ENCODE data around the gene ZCCHC24.
"Not testable (repeated sequence)": the region's sequence is repeated elsewhere in the genome, so short reads cannot be mapped to it uniquely, and the experiment has no call there.

Gene ZCCHC24

DNA sequence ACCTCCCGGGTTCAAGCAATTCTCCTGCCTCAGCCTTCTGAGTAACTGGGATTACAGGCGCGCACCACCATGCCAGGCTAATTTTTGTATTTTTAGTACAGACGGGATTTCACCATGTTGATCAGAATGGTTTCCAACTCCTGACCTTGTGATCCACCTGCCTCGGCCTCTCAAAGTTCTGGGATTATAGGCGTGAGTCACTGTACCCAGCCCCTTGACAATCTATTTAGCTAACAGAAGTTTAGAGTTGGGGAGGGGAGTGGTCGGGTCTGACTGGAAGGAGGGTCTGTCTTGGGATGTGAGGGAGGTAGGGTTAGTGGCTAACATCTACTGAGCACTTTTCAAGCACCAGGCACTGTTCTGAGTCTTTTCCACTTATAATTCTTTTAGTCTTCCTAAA is 27.0 kb upstream of the ZCCHC24 start:
- DNase-seq = no peak

DNA sequence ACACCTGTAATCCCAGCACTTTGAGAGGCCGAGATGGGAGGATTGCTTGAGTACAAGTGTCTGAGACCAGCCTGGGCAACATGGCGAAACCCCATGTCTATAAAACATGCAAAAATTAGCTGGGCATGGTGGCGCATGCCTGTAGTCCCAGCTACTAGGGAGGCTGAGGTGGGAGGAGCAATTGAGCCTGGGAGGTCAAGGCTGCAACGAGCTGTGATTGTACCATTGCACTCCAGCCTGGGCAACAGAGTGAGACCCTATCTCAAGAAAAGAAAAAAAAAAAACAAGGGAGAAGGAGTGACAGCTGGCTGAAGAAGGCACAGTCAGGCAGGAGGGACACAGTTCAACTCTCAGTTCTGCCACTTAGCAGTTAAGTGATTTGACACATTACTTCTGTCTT is 26.4 kb upstream of the ZCCHC24 start:
- no peak for DNase-seq

DNA sequence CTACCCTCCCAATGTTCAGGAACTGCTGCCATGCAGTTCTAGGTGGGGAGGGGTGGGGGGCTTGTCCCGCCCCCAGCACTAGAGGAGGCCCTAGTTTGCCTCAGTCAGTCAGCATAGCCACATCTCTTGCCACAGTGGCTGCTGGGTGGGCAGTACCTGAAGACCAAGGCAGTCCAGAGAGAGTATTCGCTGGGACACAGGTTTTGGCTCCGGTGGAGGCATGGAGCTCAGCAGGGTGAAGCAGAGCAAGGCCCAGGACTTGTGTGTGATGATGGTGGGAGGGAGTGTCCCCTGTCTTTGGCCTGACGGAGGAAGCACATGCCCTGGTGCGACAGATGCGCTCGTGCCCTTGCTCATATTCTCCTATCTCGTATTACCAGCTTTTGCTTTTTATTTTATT is 24.7 kb upstream of the ZCCHC24 start:
- no peak for DNase-seq

DNA sequence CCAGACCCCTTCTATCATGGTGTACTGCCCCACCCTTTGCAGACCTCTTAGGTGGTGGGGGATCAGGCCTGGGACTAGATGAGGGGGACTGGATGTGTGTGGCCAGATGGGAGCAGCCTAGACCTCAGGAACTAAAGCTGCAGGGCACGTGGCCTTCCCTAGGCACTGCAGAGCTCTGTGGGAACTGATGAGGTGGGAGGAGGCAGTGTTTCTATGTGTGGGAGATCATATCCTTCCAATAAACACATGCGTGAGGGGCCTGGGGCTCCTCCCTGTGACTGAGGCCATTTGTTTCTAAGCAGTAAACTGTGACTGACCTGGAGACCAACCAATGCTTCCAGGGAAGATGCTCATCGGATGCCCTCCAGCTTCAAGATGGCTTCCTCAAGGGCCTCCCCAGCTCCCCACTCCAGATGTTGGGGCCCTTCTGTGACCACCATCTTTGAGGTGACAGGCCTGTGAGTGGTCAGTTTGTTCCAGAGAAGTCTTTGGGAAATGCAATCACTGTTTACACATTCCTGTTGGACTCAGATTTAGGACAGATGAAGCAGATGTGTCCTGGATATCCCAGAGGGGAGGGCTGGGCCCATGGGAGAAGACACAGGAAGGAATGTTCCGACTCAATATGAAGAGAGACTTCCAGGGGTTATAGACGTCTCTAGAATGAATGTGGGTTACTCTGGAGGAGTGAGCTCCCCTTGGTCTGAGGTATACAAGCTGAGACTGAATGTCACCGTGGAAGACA is 23.6 kb upstream of the ZCCHC24 start:
- no peak for DNase-seq

DNA sequence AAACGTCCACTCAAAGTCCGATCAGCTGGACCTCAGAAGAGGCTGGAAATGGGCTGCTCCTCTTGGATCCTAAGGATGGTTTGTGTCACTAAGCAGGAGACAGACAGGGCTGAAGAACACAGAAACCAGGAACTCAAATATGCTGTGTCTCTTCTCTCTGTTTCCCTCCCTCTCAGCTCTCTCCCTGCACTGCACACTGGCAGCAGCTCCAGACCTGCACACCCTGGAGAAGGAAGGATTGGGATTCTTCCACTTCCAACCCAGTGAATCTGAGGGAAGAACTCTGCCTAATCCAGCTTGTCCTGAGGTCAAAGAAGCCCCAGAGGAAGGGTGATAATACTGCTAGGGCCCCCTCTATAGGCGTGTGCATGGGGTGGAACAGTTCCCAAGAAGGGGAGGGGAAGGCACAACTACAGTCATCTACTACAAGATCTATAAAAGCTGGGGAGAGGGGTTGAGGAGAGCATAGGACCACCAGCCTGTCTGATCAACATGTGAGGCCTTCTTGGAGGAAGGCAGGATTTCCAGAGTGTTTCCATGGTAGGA is 22.7 kb upstream of the ZCCHC24 start:
- DNase-seq = no peak

DNA sequence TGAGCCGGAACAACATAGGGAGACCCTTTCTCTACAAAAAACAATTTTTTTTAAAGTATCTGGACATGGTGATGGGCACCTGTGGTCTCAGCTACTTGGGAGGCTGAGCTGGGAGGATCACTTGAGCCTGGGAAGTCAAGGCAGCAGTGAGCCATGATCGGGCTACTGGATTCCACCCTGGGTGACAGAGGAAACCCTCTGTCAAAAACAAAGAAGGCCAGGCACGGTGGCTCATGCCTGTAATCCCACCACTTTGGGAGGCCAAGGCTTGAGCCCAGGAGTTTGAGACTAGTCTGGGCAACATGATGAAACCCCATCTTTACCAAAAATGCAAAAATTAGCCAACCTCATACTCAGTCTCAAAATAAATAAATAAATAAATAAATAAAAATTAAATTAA is 19.9 kb upstream of the ZCCHC24 start:
- DNase-seq = no peak

DNA sequence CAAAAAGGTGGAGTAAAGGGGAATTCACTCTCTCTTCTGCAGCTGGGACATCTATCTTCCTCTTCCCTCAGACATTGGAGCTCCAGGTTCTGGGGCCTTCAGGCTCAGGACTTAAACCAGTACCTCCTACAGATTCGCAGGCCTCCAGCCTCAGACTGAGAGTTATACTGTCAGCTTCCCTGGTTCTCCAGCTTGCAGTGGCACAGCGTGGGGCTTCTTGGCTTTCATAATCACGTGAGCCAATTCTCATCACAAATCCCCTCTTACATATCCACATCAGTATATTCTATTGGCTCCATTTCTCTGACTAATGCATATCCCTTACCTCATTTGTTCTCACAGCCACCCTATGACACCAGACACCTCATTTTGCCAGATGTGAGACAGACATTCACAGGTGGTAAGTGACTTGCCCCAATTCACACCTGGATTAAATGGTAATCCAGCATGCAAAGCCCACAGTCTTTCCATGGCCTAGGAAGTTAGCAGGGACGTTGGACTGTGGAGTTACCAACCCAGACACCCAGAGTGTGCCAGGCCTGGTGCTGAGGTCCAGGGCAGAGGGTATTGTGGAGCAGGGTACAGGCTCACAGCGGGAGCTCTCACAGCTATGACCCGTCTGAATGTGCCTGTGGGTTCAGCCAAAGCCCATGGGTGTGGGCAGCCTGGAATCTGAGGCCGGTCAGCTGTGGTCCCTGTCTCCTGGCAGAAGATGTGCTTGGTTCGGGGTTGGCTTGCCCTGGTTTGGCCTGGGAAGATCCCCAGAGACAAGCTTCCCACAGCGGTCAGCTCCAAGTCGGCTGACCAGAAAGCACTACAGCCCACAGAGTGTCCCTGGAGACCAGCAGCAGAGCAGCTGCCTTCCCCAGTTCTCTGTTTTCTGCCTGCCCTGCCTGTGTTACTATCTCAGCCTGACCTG is 18.4 kb upstream of the ZCCHC24 start:
- DNase-seq = no peak

DNA sequence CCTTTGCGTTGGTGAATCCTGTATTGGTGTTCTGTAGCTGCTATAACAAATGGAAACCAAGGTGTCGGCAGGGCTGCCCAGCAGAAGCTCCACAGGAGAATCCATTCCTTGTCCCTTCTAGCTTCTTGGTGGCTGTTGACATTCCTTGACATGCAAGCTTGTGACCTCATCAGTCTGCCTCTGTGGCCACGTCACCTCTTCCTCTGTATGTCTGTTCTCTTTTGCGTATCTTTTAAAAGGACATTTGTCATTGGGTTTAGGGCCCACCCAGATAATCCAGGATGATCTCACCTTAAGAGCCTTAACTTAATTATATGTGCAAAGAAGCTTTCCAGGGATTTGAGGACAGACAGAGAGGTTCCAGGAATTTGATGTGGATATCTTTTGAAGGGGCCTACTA is 15.3 kb upstream of the ZCCHC24 start:
- DNase-seq = no peak

DNA sequence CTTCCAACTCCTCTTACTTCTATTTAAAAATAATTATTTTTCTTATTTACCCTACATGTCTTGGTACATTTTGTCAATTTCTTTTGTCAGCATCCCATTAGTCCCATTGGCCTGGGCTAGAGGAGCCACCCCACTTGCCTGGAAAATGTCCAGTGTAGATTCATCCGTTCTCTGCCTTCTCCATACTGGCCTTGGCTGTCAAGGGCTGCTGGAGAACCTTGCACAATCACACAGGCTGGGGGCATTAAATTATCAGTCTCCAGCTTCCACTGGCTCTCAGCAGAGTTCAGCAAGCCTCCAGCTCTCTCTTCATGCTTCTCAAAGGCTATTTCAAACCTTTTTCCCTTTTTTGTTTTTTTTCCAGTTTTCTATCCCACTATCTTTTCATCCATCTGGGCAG is 13.8 kb upstream of the ZCCHC24 start:
- DNase-seq = no peak

DNA sequence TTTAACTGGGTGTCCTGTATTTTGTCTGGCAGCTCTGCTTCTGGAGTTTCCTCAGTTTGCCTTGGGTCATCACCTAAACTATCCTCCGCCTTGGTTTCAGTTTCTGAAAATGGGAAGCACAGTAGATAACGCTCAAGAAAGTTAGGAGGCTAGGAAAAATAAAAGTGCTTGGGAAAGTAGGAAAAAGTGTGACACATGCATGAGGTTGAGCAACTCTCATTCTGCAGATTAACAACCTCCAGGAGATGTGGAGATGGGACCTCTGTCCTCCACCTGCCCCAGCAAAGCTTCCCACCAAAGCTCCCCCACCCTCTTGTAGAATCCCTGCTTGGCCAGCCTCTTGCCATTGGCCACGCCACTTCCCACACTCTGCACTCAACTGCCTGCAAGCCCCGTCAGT is 13.1 kb upstream of the ZCCHC24 start:
- DNase-seq = no peak

DNA sequence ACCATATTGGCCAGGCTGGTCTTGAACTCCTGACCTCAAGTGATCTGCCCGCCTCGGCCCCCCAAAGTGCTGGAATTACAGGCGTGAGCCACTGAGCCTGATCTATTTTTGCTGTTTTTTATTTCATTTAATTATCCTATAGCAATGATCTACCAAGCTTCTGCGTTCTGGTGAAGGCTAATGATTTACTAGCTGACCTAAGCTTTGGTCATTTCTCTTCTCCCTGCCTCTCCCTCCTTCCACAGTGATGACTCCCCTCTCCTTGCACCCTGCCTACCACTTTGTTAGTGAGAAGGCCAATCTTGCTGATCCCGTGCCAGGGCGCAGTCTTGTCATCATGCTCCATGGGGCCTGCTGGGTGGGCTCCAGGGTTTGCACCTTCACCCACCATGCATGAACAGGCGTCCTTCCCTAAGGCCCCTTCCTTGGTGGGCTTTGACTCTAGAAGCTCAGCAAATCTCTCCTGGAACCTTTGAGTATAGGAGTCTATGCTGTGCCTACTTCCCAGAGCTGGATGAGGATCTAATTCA is 11.9 kb upstream of the ZCCHC24 start:
- no peak for DNase-seq

DNA sequence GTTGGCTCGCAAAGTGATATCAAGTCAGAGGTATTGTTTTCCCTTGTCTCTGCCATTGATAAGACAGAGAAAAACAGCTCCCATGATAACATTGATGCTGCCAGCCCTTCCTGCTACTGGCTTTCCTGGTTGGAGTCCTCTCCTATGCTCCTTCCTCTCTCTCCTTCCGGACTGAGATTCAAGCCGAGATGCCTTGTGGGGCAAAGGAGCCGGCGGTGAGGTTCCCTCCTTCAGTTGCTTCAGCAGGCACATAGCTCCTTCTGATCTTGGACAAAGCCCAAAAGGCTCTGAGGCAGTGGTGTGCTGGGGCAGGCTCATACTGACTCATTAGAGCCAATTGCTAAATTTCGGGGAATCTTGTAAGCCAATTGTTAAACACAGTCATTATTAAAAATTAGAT is 8.8 kb upstream of the ZCCHC24 start:
- DNase-seq = no peak

DNA sequence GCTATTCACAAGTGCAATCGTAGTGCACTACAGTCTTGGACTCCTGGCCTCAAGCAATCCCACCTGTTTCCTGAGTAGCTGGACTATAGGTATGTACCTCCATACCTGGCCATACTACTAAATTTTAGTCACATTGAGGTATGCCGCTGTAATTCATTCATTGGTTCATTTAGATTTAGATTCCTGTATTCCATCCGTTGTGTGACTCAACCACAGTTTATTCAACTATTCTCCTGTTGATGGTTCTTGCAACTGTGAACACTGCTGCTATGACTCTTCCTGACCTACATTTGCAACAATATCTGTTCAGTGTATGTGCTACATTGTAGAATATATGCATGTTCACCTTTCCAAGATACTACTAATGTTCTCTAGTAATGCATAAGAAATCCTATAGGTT is 8.0 kb upstream of the ZCCHC24 start:
- DNase-seq = no peak

DNA sequence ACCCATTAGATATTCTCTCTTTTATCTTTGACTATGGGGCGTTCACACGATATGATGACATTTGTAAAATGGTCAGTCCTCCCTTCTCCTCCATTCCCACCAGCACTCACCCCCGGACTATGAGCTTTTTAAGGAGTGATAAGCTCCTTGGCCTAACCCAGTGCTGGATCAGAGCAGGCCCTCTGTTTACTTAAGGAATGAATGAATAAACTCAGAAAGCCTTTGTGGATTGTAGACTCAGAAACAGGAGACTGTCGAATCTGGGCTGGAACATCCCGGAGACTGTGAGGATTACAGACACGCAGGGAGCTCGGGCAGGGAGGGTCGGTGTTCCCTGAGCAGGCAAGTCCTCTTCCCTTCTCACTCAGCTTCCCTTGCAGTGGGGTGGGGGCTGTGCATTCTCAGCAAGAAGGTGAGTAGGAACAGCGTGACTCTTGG is 6.8 kb upstream of the ZCCHC24 start:
- DNase-seq = no peak

DNA sequence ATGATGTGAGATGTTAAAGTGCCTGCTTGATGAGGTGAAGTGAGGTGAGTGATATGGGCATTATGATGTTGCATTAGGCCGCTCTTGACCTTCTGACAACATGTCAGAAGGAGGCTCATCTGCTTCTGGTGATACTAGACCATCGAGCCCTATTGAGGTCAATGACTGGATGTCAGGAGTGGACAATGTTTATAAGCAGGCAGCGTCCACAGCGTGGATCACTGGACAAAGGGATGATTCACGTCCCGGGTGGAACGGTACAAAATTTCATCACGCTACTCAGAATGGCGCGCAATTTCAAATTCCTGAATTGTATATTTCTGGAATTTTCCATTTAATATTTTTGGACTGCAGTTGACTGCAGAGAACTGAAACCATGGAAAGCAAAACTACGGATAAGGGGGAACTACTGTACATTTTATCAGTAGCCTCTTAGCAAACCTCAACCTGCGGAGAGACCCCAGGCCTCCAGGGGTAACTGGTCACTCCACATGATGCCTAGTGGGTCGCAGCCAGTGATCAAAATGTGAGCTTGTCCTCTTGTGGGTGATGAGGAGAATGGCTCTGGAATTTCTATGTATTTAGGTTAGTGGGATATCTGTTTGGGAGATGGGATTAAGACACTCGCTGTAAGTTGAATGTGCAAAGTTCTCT is 5.7 kb upstream of the ZCCHC24 start:
- DNase-seq = no peak

DNA sequence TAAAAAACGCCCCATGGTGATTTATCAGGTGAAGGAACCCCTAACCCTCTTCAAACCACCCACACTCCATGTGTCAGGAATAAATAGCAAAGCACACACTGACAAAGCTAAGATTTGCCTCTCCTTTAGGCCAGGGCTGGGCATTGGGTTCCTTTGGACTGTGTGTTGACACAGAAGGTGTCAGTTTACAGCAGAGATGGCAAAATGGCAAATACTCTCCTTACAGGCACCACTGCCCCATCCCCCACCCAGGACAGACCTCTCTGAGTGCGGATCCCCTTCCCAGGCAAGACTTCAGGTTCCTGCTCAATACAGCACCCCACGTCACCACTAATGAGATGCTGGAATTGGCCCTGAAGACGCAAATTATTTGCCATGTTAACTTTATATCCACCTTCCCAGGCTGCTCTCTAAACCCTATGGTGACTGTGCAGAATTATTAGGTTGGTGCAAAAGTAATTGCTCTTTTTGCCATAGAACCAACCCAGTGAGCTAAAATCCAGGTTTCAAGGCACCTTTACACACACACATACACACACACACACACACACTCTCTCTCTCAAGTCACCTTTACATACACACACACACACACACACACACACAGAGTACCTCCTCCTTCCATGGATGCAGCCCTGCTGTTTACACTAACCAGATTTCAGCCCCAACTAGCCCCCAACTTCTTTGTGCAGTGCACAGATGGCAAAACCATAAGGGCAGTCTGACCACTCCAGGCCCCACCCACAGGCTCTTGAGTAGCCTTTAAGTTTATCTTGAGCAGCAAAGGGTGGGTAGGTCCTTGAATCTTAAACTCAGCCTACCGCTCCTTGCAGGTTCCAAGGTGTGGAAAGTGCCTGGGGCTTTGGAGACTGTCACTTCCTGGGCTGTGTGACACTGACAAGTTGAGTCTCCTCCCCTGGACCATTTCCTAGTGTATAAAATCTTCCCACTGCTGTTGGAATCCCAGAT is 4.0 kb upstream of the ZCCHC24 start:
- no peak for DNase-seq

DNA sequence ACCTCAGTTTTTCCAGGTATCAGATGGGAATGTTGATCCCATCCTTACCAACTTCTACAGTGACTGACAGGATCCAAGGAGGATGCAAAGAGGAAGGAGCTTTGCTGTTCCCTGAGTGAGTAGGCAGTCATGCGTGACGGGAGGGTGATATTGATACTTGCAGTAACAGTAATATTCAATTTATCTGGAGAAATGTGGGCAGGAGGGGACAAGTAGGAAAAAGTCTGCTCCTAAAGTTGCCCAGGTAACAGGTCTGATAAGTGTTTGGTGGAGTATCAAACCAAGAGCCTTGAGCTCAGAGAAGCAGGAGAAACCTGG is 3.3 kb upstream of the ZCCHC24 start:
- no peak for DNase-seq

DNA sequence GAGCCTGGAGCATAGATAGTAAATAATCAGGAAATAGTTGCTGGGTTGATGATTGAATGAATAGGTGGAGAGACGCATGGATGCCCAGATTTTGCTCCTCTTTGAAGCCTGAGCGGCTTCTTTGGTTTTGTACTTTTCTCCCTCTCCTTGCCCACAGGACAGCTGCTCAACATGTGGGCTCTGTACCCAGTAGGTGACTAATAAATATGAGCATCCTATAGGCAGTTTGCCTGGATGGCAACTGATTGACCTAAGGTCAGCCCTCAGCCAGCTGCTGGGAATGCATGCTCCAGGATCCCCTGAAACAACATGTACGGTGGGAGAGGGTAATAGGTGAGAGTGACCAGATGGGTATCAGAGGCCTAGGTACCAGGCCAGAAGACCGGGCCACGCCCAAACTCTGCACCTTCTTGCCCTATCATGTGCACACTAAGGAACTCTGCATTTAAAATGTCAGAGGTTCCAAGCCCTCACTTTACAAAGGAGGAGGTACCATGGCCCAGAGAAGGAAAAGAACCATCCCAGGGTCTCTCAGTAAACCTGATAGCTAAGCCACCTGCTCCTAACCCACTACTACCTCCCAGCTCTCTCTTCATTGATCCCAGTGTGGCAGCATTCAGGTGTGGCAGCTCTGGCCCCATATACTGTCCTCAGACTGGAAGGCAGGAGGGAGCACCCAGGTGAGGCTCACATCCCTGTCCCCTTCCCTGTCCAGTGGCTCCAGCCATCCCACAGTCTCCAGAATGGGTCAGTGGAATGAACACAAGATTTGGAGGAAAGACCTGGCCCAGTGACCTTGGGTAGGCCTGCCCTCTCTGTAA is 2.7 kb upstream of the ZCCHC24 start:
- DNase-seq = no peak

DNA sequence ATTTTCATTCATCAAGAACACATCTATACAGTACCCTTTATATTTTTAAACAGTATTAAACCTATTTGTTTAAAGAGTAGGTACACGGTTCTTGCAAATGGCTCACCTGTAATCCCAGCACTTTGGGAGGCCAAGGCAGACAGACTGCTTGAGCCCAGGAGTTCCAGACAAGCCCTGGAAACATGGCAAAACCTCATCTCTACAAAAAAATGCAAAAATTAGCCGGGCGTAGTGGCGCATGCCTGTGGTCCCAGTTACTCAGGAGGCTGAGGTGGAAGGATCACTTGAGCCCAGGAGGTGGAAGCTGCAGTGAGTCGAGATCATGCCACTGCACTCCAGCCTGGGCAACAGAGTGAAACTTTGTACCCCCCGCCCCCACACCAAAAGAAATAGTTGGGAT is 1.8 kb upstream of the ZCCHC24 start:
- not testable (repeated sequence) for DNase-seq

DNA sequence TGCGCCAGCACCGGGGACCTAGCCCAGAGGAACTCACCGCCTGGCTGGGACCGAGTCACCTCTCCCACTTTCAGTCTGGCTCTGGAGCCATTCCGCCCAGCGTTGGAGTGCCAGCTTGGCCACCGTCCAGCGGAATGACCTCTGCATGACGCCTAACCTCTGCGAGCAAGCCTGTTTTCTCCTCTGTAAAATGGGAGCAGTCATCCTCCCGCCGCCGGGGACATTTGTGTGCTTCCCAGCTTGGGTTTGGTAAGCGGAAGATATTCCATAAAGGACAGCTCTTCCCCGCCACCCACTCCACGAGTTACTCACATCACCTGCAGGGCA is 1.3 kb upstream of the ZCCHC24 start:
- no peak for DNase-seq

DNA sequence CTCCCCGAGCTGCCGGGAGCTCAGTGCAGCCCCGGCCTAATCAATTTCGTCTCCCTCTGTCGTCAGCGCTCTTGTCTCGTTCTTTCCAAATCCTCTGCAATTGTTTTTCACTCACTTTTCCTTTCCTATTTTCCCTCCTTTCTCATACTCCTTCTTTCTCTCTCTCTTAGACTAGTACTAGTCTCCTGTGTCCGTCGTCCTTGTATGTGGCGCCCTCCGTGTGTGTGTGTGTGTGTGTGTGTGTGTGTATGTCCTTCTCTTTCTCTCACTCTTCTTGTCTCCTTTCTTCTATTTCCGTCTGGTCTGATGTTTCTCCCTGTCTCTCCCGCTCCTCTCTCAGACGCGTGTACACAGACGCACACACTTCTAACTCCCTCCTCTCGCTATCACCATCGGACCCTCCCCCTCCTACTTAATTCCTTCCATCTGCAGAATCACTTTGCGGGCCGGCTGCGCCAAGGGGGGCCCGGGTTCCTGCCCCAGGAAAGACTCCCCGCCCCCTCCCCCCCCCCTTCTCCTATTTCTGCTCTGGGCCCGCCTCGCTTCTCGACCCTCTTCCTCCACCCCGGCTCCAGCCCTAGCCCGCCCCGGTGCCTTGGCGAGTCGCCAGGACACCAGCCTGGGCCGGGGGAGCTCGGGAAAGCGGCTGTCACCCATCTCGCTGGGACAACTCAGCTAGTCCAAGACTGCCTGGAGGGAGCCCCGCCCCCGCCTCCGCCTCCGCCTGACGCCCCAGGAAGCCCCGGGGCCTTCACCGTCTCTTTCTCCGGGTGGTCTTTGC is 743 bp upstream of the ZCCHC24 start:
- peak; percentile 33 for DNase-seq
